Stimulated activated CD4-positive, alpha-beta T cell treated with anti-CD3 and anti-CD28 coated beads, Interleukin-2, amount 100 ng/mL, for 4 hours (primary cell): ENCODE data around the gene TLR6.
A peak's percentile ranks its signal among the peaks of the same experiment; 100 is the strongest.

Experiments
- DNase-seq: peaks from one replicate; pipeline ENCODE4 v3.0.0-alpha.2; 2020; ENCODE audit warnings: low read depth

The TLR6 gene

GRCh38 chr4:38856524-38857337 lies at the start of gene TLR6:
Gene TLR6 (minus strand): TSS chr4:38856817. CDS start chr4:38829473, 27,344 bp downstream.
- DNase-seq = peak; percentile 57

DNA sequence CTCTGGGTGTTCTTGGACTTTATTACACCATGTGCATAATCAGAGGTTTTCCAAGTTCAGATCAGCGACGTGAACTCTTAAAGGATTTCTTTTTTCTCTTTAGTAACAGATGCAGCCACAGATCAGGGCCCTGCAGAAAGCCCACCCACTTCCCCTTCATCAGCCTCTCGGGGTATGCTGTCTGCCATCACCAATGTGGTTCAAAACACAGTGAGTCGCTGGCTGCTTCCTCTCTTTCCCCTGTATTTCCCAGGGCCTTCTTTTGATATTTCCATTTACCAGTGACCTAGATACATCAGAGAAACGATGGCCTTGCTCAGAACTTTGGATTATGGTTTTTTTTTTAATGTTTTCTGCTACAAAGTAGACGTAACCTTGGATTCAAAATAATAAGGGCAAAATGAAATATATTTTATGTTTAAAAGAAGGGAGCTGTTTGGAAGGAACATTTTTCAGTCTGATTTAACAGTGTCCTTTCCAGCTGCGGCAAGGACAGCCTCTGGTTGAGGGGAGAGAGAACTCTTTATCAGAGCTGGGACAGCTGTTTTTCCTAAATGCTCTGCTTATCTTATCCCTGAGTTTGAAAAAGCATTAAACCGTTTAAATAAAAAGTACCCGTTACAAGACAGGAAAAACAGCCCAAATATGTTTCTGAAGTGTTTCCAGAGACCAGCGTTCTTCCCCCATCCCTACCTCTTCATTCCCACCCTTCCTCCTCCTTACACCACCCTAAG lies 49.2 kb upstream of the TLR6 start:
- DNase-seq = no peak

- no peak for DNase-seq
Measured at GRCh38 chr4:38904682-38905081, 48.1 kb upstream of the TLR6 start.

DNA sequence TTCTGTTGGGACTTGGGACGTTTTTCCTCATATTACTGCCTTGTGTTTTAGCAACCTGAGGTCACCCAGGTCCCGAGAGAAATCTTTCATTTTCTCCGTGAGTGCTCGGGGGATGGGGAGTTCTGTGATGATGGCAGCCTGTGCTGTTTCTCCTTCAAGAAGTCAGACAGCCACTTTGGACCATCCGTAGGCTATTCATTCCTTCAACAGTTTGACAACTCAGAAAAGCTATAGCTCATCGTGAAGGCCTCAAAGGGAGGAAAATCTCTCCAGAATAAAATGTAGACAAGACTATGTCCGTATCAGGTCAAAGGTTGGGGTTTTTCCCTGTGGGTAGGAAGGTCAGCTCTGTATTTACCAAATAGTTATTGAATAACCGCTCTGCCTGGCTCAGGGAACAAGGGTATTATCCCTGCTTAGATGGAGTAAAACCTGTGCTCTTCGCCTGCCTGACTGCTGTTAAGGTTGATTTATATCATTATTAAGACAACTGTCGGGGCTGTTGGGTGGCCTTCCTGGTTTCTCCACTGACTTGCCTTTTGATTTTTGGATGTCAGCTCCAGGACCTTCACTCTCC lies 47.6 kb upstream of the TLR6 start:
- DNase-seq = no peak

GRCh38 chr4:38902695-38903094 lies 46.1 kb upstream of the TLR6 start:
- no peak for DNase-seq

- no peak for DNase-seq
Measured at GRCh38 chr4:38902221-38902620, 45.6 kb upstream of the TLR6 start.

DNA sequence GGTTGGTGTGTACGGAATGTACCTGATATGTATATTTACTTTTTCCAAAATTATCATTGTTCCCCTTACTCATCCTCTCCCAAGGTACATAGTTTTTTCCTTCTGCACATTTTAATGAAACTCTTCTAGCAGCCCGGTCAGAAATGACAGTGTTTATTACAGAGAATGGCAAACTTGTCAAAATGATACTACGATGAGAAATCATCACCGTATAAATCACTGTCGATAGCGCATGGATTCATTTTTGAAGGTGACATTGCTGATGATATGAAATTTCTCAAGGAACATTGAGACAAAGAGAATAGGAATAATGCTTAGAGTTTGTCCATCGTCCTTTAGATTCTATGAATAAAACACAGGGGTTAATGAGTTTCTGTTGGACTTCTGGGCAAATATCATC lies 41.6 kb upstream of the TLR6 start:
- no peak for DNase-seq

DNA sequence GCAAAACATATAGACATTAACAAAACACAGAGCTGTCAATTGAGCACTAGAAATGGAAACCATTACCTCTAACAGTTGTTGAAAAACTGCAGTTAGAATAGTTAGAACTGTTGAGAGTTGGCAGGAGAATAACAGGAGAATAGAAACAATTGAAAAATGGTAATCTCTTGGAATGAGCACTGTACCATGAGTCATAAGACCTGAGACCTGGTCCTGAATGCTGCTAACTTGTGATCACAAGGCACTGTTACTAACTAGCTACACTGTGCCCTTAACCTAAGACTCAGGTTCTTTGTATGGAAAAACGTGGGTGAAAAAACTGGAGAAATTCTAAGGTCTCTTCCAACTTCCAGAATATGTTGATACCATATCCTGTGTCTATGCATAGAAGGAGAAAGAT lies 40.3 kb upstream of the TLR6 start:
- no peak for DNase-seq

- no peak for DNase-seq
Measured at GRCh38 chr4:38894322-38894982, 37.8 kb upstream of the TLR6 start.

DNA sequence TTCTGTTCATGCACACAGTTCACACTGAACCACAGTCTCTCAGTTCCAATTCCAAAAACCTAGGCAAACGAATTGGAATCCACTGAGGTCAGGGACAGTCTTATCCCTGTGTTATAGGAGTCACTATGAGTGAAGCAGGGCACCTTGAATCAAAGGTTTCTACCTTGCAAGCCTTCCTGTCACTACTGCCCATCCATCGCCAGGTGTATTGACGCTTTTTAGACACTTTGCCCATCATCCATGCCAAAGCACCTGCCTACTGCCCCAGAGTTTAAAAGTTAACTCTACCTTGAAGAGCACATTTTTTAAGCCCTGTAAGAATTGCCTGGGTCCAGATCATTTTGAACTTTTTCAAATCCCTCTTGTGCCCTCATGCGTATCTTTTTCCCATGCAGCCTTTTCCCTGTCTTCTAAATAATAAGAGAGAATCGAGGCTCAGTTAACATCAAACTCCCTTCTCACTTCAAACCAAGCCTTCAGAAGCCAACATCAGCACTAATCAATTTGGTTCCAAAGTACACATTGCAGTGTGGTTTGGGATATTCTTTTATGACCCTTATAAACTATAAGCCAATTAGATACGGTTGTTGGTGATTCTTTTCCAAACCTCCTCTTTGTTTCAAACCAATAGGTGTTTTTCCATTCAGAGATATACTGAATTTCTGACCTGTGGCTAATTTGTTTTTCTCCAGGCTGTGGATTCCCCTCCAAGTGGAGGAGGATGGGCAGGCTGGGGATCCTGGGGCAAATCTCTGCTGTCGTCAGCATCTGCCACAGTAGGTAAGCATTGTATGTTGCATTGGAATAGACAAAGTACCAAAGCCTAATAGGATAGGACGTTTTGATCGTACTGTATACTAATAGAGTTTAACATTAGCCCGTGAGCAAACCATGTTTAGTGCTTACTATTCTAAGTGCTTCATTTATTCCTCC lies 34.7 kb upstream of the TLR6 start:
- DNase-seq = no peak

DNA sequence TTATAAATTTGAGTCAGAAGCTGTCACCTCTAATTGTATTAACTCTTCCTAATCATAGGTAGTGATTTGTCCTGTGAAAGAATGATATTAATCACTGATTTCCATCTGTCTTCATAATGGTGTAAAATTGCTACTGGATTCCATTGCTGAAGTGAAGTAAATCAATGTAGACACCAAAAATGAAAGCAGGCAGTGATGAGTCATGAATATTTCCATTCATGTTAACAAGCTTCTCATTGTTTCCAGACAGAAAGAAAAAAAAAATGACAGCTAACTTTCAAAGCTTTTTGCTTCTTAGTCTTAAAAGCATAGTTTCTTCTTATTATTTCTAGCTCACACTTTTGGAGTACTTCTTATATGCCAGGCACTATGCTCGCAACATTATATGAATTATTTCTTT lies 32.5 kb upstream of the TLR6 start:
- DNase-seq = no peak

- DNase-seq = no peak
Measured at GRCh38 chr4:38884254-38884653, 27.6 kb upstream of the TLR6 start.

DNA sequence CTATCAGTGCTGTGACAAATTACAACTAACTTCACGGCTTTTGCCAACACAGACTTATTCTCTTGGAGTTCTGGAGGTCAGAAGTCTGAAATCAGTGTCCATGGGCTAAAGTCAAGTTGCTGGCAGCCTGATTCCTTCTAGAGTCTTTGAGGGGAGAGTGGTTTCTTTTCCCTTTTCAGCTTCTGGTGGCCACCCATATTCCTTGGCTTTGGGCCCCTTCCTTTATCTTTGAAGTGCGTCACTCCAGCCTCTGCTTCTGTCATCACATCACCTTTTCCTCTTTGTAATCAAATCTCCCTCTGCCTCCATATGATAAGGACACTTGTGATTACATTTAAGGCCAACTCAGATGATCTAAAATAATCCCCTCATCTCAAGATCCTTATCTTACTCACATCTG lies 20.0 kb upstream of the TLR6 start:
- no peak for DNase-seq

DNA sequence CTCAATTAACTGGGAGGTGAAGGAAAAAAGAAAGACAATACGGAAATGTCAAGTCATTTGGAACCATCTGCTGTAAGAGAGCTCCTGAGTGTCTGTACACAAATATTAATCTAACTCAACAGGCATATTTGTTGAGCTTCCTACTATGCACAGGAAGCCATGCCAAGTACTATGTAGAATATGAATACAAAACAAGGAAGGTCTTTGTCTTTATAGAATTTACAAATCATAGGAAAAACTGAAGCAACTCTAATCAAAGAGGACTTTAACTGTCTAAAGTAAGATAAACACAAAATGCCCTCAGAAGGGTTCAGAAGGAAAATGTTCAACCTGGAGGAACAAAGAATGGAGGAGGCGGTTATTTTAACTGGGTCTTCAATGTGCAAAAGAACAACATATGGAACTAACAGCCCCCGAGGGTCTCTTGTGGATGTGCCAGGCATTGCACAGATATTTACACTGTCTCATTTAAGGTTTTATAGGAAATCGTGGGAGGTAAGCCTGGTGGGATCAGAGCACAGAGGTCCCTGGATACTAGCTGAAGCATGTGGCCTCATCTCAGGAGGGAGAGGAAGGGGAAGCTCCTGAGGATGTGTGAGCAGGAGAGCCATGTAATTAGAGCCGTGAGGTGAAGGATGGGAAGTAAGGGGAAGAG lies 16.8 kb upstream of the TLR6 start:
- no peak for DNase-seq

GRCh38 chr4:38872620-38873019 lies 16.0 kb upstream of the TLR6 start:
- DNase-seq = no peak

GRCh38 chr4:38871593-38871992 lies 15.0 kb upstream of the TLR6 start:
- no peak for DNase-seq

DNA sequence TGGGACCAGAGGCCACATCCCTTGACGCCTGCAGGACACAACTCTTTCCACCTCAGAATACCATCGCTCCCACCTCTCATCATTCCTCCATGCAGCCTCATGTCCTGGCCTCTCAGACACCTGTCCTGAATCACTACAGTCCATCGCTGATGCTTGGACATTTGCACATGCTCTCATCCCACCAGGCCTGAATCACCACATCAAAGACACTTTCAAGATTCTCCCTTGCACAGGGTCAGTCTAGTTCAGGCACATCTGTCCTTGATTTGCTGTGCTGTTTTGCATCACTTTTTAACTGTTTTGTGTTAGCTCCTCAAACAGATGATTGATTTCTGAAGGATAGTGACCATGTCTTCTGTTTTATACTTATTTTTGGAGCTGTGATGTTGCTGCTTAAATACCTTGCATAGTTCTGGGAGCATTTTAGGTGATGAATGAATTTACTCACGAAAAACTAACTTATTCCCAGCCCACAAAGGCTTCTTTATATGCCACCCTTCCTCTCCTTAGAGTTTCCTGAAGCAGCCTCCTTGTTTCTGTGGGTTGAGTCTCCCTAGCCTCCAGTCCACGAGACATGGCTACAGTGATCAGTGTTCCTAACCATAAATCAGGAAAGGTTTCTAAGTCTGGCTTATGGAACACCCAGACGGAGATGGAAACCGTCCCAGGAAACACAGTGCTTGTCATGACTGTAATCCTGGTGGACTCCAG lies 13.6 kb upstream of the TLR6 start:
- no peak for DNase-seq

- DNase-seq = no peak
Measured at GRCh38 chr4:38869511-38869910, 12.9 kb upstream of the TLR6 start.

GRCh38 chr4:38868059-38868960 lies 11.7 kb upstream of the TLR6 start:
- no peak for DNase-seq
